IPS-18a (cell line): ENCODE results near the gene TNS1.

Experiments
- H3K27ac ChIP-seq: one replicate; pipeline ENCODE4 v1.5.1; 2013; ENCODE audit warnings: low read length
- H3K27me3 ChIP-seq: one replicate; pipeline ENCODE4 v1.6.1; 2013; ENCODE audit warnings: mild to moderate bottlenecking, low read length; ENCODE audit not compliant: control insufficient read depth, insufficient read depth
- H3K36me3 ChIP-seq: one replicate; pipeline ENCODE4 v1.6.1; 2013; ENCODE audit warnings: low read depth, low read length; ENCODE audit not compliant: control insufficient read depth
- H3K4me1 ChIP-seq: one replicate; pipeline ENCODE4 v1.6.1; 2013; ENCODE audit warnings: low read depth, low read length; ENCODE audit not compliant: control insufficient read depth
- H3K4me3 ChIP-seq: one replicate; pipeline ENCODE4 v1.5.1; 2013; ENCODE audit warnings: low read length
- H3K9ac ChIP-seq: one replicate; pipeline ENCODE4 v1.6.1; 2013; ENCODE audit warnings: mild to moderate bottlenecking, low read length, moderate library complexity
- H3K9me3 ChIP-seq: one replicate; pipeline ENCODE4 v1.6.1; 2013; ENCODE audit warnings: low read depth, low read length; ENCODE audit not compliant: control insufficient read depth

The TNS1 gene

GRCh38 chr2:217941886-217942728, 60.7 kb downstream of the TNS1 start:
- H3K36me3 ChIP-seq: no peaks in the 10 kb centered on the region
- H3K27ac ChIP-seq: no peak overlapping the region
- no peaks in the 10 kb centered on the region for H3K9me3 ChIP-seq
- no peak overlapping the region for H3K9ac ChIP-seq
- peaks cover 9% of the 10 kb centered on the region for H3K4me1 ChIP-seq
- H3K27me3 ChIP-seq: no peaks in the 10 kb centered on the region
- no peak overlapping the region for H3K4me3 ChIP-seq

GRCh38 chr2:217941339-217941738, 61.5 kb downstream of the TNS1 start:
- no peaks in the 10 kb centered on the region for H3K9me3 ChIP-seq
- H3K9ac ChIP-seq: no peak overlapping the region
- peaks cover 13% of the 10 kb centered on the region for H3K4me1 ChIP-seq
- no peaks in the 10 kb centered on the region for H3K27me3 ChIP-seq
- no peak overlapping the region for H3K4me3 ChIP-seq
- no peak overlapping the region for H3K27ac ChIP-seq
- H3K36me3 ChIP-seq: no peaks in the 10 kb centered on the region

GRCh38 chr2:217940261-217941220, 62.3 kb downstream of the TNS1 start:
- H3K4me3 ChIP-seq: no peak overlapping the region
- H3K27ac ChIP-seq: no peak overlapping the region
- H3K36me3 ChIP-seq: no peaks in the 10 kb centered on the region
- no peaks in the 10 kb centered on the region for H3K27me3 ChIP-seq
- peaks cover 13% of the 10 kb centered on the region for H3K4me1 ChIP-seq
- H3K9me3 ChIP-seq: no peaks in the 10 kb centered on the region
- no peak overlapping the region for H3K9ac ChIP-seq

- no peaks in the 10 kb centered on the region for H3K9me3 ChIP-seq
- H3K27ac ChIP-seq: no peak overlapping the region
- no peaks in the 10 kb centered on the region for H3K27me3 ChIP-seq
- peaks cover 13% of the 10 kb centered on the region for H3K4me1 ChIP-seq
- no peak overlapping the region for H3K4me3 ChIP-seq
- H3K36me3 ChIP-seq: no peaks in the 10 kb centered on the region
- H3K9ac ChIP-seq: no peak overlapping the region
These were observed 63.1 kb downstream of the TNS1 start for GRCh38 chr2:217939629-217940245.

GRCh38 chr2:217939220-217939619, 63.6 kb downstream of the TNS1 start:
- no peak overlapping the region for H3K27ac ChIP-seq
- H3K27me3 ChIP-seq: no peaks in the 10 kb centered on the region
- H3K4me1 ChIP-seq: peaks cover 8% of the 10 kb centered on the region
- H3K9me3 ChIP-seq: no peaks in the 10 kb centered on the region
- no peak overlapping the region for H3K9ac ChIP-seq
- no peaks in the 10 kb centered on the region for H3K36me3 ChIP-seq
- no peak overlapping the region for H3K4me3 ChIP-seq

- Histone ChIP-seq H3K4me1 (peaks cover 6% of the 10 kb centered on the region), H3K9ac (no peak overlapping the region), H3K4me3 (no peak overlapping the region), H3K36me3 (no peaks in the 10 kb centered on the region), H3K27me3 (no peaks in the 10 kb centered on the region), H3K27ac (no peak overlapping the region), H3K9me3 (no peaks in the 10 kb centered on the region)
These were observed 64.8 kb downstream of the TNS1 start for GRCh38 chr2:217938036-217938435.

- no peaks in the 10 kb centered on the region for H3K36me3 ChIP-seq
- H3K9ac ChIP-seq: no peak overlapping the region
- no peak overlapping the region for H3K4me3 ChIP-seq
- no peaks in the 10 kb centered on the region for H3K27me3 ChIP-seq
- no peak overlapping the region for H3K27ac ChIP-seq
- H3K4me1 ChIP-seq: peaks cover 6% of the 10 kb centered on the region
- H3K9me3 ChIP-seq: no peaks in the 10 kb centered on the region
These were observed 65.3 kb downstream of the TNS1 start for GRCh38 chr2:217937446-217937845.

- H3K9me3 ChIP-seq: no peaks in the 10 kb centered on the region
- peaks cover 6% of the 10 kb centered on the region for H3K4me1 ChIP-seq
- H3K9ac ChIP-seq: no peak overlapping the region
- no peaks in the 10 kb centered on the region for H3K27me3 ChIP-seq
- H3K27ac ChIP-seq: no peak overlapping the region
- no peak overlapping the region for H3K4me3 ChIP-seq
- H3K36me3 ChIP-seq: no peaks in the 10 kb centered on the region
These were observed 65.8 kb downstream of the TNS1 start for GRCh38 chr2:217936952-217937351.

GRCh38 chr2:217935901-217936684, 66.7 kb downstream of the TNS1 start:
- no peak overlapping the region for H3K4me3 ChIP-seq

GRCh38 chr2:217935235-217935879, 67.4 kb downstream of the TNS1 start:
- Histone ChIP-seq H3K27me3 (no peaks in the 10 kb centered on the region), H3K9me3 (no peaks in the 10 kb centered on the region), H3K4me1 (peaks cover 6% of the 10 kb centered on the region), H3K36me3 (no peaks in the 10 kb centered on the region), H3K27ac (no peak overlapping the region), H3K4me3 (no peak overlapping the region), H3K9ac (no peak overlapping the region)

More at GRCh38 chr2:217935901-217936684, 66.7 kb downstream of the TNS1 start:
- Histone ChIP-seq H3K36me3 (no peaks in the 10 kb centered on the region), H3K27ac (no peak overlapping the region), H3K4me1 (peaks cover 6% of the 10 kb centered on the region), H3K9me3 (no peaks in the 10 kb centered on the region), H3K9ac (no peak overlapping the region), H3K27me3 (no peaks in the 10 kb centered on the region)
